ENCODE data around the gene CTBP1.

DNA sequence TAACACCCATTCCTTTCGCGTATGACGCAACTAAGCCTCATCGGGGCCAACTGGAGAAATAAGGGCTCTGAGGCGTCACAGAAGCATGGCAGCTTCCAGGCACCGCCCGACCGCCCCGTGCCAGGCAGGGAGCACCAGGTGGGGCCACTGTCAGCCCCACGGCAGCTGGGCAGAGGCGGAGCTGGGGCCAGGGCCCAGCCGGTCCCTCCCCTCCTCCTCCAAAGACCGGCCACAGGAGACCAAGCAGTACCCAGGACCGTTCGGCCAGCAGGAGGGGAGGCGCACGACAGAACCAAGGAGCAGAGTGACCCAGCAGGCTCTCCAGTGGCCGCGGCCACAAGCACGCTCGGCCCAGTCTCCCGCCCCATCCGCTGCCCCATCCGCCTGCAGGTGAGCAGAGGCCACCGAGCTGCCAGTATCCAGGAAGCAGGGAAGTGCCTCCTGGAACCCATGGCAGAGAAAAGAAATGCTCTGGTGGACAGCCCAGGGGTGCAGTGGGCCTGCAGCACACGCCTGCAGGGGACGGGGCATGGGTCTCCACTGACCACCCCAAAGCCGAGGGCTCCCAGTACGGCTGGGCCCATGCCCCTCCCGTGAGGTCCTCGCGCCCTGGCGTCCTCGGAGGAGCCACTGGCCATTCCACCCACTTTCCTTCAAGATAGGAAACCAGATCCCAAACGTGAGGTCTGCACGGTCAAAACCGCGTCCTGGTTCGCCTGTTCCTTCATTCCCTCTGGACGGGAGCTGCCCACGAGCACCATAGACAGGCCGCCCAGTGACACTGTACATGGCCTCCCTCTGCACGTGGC lies 9.6 kb downstream of the CTBP1 start:
- TF ChIP-seq, protein P1, sequence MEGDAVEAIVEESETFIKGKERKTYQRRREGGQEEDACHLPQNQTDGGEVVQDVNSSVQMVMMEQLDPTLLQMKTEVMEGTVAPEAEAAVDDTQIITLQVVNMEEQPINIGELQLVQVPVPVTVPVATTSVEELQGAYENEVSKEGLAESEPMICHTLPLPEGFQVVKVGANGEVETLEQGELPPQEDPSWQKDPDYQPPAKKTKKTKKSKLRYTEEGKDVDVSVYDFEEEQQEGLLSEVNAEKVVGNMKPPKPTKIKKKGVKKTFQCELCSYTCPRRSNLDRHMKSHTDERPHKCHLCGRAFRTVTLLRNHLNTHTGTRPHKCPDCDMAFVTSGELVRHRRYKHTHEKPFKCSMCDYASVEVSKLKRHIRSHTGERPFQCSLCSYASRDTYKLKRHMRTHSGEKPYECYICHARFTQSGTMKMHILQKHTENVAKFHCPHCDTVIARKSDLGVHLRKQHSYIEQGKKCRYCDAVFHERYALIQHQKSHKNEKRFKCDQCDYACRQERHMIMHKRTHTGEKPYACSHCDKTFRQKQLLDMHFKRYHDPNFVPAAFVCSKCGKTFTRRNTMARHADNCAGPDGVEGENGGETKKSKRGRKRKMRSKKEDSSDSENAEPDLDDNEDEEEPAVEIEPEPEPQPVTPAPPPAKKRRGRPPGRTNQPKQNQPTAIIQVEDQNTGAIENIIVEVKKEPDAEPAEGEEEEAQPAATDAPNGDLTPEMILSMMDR (IDR thresholded peaks at IDR 0.05; ENCODE audit: low read length): no peak
- TF ChIP-seq EZH2 (IDR thresholded peaks at IDR 0.05; ENCODE audit: borderline replicate concordance, low read length): no peak

All from OCI-LY1 (cell line).